ENCODE measurements around the gene NCKAP5. TPM values are rescaled to one million over a fixed set of nuclear protein-coding genes. Genes with fewer than 3 reads are reported as not detected.

Gene NCKAP5
- total and polyA plus RNA-seq, 8 donors, result 4.0 to 22.1 (median 14.4) TPM

GRCh38 chr2:133098787-133099186 lies 469.5 kb downstream of the NCKAP5 start:
- ATAC-seq (no peak), DNase-seq (no peak)
- intact Hi-C loops (cut with DNase I), result no loop called here
- Histone ChIP-seq H3K27ac (no peak overlapping the region), H3K4me1 (no peaks in the 10 kb centered on the region), H3K27me3 (no peaks in the 10 kb centered on the region), H3K36me3 (no peaks in the 10 kb centered on the region), H3K9me3 (no peaks in the 10 kb centered on the region), H3K4me3 (no peak overlapping the region)
- TF ChIP-seq CTCF (IDR thresholded peaks at IDR 0.05), result no peak

GRCh38 chr2:133097666-133098065 lies 470.6 kb downstream of the NCKAP5 start:
- Histone ChIP-seq H3K27me3 (no peaks in the 10 kb centered on the region), H3K27ac (no peak overlapping the region), H3K9me3 (no peaks in the 10 kb centered on the region), H3K4me3 (no peak overlapping the region), H3K4me1 (no peaks in the 10 kb centered on the region), H3K36me3 (no peaks in the 10 kb centered on the region)
- ATAC-seq (no peak), DNase-seq (no peak)
- intact Hi-C loops (cut with DNase I), result no loop called here
- TF ChIP-seq CTCF (IDR thresholded peaks at IDR 0.05), result no peak

- no peak for ATAC-seq
Observed at GRCh38 chr2:133092571-133092970, 475.7 kb downstream of the NCKAP5 start.

GRCh38 chr2:133090358-133090757 lies 477.9 kb downstream of the NCKAP5 start:
- no peak overlapping the region for H3K4me3 ChIP-seq
- DNase-seq (no peak), ATAC-seq (no peak)
- H3K4me1 ChIP-seq, result no peaks in the 10 kb centered on the region
- no peaks in the 10 kb centered on the region for H3K27me3 ChIP-seq
- H3K36me3 ChIP-seq, result no peaks in the 10 kb centered on the region
- H3K27ac ChIP-seq, result no peak overlapping the region
- no peaks in the 10 kb centered on the region for H3K9me3 ChIP-seq
- no peak for TF ChIP-seq CTCF (IDR thresholded peaks at IDR 0.05)
- intact Hi-C loops (cut with DNase I), result no loop called here

More at GRCh38 chr2:133092571-133092970, 475.7 kb downstream of the NCKAP5 start:
- Histone ChIP-seq H3K27ac (no peak overlapping the region), H3K4me3 (no peak overlapping the region), H3K4me1 (no peaks in the 10 kb centered on the region), H3K27me3 (no peaks in the 10 kb centered on the region), H3K36me3 (no peaks in the 10 kb centered on the region), H3K9me3 (no peaks in the 10 kb centered on the region)
- no peak for DNase-seq
- intact Hi-C loops (cut with DNase I), result no loop called here
- no peak for TF ChIP-seq CTCF (IDR thresholded peaks at IDR 0.05)

GRCh38 chr2:133086176-133086575 lies 482.1 kb downstream of the NCKAP5 start:
- Histone ChIP-seq H3K4me3 (no peak overlapping the region), H3K4me1 (no peaks in the 10 kb centered on the region), H3K9me3 (no peaks in the 10 kb centered on the region), H3K27ac (no peak overlapping the region), H3K36me3 (no peaks in the 10 kb centered on the region), H3K27me3 (no peaks in the 10 kb centered on the region)
- no peak for TF ChIP-seq CTCF (IDR thresholded peaks at IDR 0.05)
- intact Hi-C loops (cut with DNase I), result no loop called here
- ATAC-seq (no peak), DNase-seq (no peak)
